Right lobe of liver (tissue), 6 donors: Measurements from ENCODE around the gene PIK3C2B. TPM values are rescaled to one million over a fixed set of nuclear protein-coding genes. Genes with fewer than 3 reads are reported as not detected.

Experiments
- ATAC-seq, 4 donors: fragments of 200-7000 bp; cut with Tn5 transposase; one replicate each; pipeline ENCODE4 v1.9.1; 2020; ENCODE audit warnings: mild to moderate bottlenecking in 4 of 4, moderate library complexity in 4 of 4
- DNase-seq, 3 donors: peaks; one replicate each; pipeline ENCODE4 v3.0.0-alpha.2; 2020
- H3K27ac ChIP-seq, 3 donors: fragments of 200-600 bp; one replicate each; pipeline ENCODE4 v1.8.0; 2022
- H3K27me3 ChIP-seq, 2 donors: fragments of 200-600 bp; one replicate each; pipeline ENCODE4 v1.8.0; 2022
- H3K36me3 ChIP-seq, 4 donors: fragments of 200-600 bp; sonication (generic) in 1 of 4; one replicate each; pipeline versions ENCODE4 v1.5.1 to v1.8.0; 2017 to 2022; ENCODE audit warnings: control low read depth in 1 of 4
- H3K4me1 ChIP-seq, 4 donors: fragments of 200-600 bp; sonication (generic) in 1 of 4; one replicate each; pipeline versions ENCODE4 v1.5.1 to v1.8.0; 2017 to 2022; ENCODE audit warnings: control low read depth in 1 of 4
- H3K4me3 ChIP-seq, 3 donors: fragments of 200-600 bp; one replicate each; pipeline ENCODE4 v1.8.0; 2022
- H3K9me3 ChIP-seq, 4 donors: fragments of 200-600 bp; sonication (generic) in 1 of 4; one replicate each; pipeline versions ENCODE4 v1.5.1 to v1.8.0; 2017 to 2022; ENCODE audit warnings: control low read depth in 1 of 4
- POLR2A ChIP-seq: fragments of 450-650 bp; IDR thresholded peaks from one replicate; pipeline ENCODE4 v1.6.1; 2017; ENCODE audit warnings: antibody characterized with exemption, mild to moderate bottlenecking
- WGBS: methylation state at CpG from one replicate; pipeline ENCODE4 v1.1.6; 2018; ENCODE audit warnings: low coverage, low lambda C conversion rate; ENCODE audit not compliant: insufficient coverage; ENCODE audit errors: missing lambda C conversion rate; 5-methylcytosine and 5-hydroxymethylcytosine counted together
- intact Hi-C, 2 donors: fragments of 100-400 bp; cut with DNase I; formaldehyde crosslinking; loops; one replicate each; pipeline versions ENCODE4 v1.11.2 to v1.14.1; 2022
- long read RNA-seq: library from polyadenylated mRNA; unstranded; transcript quantifications from one replicate; pipeline ENCODE4 v2.0.0, GENCODE V29; 2019
- total RNA-seq, 6 experiments: library from RNA; depleted of rRNA in 2 of 6; stranded (reverse); fragments of >200 nt in 2 of 6; fragmentation: NEBNext Ultra II Directional in 3 of 6; extraction: Animal tissue kit (Norgen Biotek cat#: 25700) in 3 of 6; gene quantifications; one replicate each; pipeline versions ENCODE4 v1.1.0 to v1.2.4, GENCODE V29; 2016 to 2023
- TF ChIP-seq, protein P1 (sequence below), 4 donors: fragments of 200-600 bp in 3 of 4; fragments of 450-650 bp in 1 of 4; IDR thresholded peaks; one replicate each; pipeline versions ENCODE4 v1.5.1 to v1.8.0; 2016 to 2022; ENCODE audit warnings: antibody characterized with exemption in 4 of 4, mild to moderate bottlenecking in 2 of 4
- donor health status: DM: no; HTN: yes; CAD: no.
- donor health status: DM: no; HTN: no; CAD: no.
- donor health status: DM: no; HTN: no; CAD: no.
- donor health status: DM: no; HTN: yes; CAD: no.
- donor health status: DM: no; HTN: yes; CAD: no.

The PIK3C2B gene, protein sequence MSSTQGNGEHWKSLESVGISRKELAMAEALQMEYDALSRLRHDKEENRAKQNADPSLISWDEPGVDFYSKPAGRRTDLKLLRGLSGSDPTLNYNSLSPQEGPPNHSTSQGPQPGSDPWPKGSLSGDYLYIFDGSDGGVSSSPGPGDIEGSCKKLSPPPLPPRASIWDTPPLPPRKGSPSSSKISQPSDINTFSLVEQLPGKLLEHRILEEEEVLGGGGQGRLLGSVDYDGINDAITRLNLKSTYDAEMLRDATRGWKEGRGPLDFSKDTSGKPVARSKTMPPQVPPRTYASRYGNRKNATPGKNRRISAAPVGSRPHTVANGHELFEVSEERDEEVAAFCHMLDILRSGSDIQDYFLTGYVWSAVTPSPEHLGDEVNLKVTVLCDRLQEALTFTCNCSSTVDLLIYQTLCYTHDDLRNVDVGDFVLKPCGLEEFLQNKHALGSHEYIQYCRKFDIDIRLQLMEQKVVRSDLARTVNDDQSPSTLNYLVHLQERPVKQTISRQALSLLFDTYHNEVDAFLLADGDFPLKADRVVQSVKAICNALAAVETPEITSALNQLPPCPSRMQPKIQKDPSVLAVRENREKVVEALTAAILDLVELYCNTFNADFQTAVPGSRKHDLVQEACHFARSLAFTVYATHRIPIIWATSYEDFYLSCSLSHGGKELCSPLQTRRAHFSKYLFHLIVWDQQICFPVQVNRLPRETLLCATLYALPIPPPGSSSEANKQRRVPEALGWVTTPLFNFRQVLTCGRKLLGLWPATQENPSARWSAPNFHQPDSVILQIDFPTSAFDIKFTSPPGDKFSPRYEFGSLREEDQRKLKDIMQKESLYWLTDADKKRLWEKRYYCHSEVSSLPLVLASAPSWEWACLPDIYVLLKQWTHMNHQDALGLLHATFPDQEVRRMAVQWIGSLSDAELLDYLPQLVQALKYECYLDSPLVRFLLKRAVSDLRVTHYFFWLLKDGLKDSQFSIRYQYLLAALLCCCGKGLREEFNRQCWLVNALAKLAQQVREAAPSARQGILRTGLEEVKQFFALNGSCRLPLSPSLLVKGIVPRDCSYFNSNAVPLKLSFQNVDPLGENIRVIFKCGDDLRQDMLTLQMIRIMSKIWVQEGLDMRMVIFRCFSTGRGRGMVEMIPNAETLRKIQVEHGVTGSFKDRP (N-terminal part only)
- total RNA-seq: 10 to 100 TPM in 3 of 6 experiments, 1 to 10 TPM in 3; 7.6 to 18.5 (median 10.1) TPM
- long read RNA-seq: 0 reads

DNA sequence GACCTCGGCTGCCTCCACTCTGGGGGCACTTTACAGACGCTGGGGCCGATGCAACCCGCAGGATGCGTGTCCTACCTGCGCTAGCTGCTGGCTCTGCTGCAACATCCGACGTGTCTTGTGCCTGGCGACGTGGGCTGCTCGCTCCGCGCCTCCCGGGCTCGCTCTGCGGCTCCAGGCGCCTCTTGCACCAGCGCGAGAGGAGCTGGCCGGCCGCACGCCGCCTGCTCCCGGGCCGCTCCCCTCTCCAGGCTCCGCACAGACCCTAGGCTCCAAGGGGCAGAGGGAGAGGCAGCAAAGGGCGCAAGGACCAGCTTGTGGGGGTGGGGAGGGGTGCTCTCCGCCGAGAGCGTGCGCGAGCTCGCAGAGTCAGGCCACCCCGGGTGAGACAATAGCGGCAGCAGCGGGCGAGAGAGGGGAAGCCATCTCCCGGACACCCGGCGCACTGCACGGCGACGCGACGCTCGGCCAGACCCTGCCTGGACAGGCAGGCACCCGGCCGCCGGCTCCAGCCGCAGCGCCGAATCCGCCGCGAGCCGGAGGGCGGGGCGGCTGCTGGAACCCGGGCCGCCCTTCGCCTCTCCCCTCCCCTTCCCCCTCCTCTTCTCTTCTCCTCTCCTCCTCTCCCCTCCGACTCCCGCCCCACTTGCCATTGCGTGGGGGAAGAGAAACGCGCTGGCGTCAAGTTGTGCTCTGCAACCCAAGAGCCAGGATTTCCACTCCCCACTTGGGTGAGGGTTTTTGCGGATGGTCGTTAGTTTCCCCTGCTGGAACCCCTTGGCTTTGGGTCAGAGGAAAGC, at the start of gene PIK3C2B:
TSS of gene PIK3C2B (minus strand) at position 525 of the 797 bp plus-strand sequence. CDS start 25,003 bp downstream, outside the sequence.
- Histone ChIP-seq H3K4me1 (peaks cover 0 to 13% (median 4%) of the 10 kb centered on the region in 4 donors), H3K27ac (peak within 1 kb of the TSS; percentile 80 to 93 (median 87)), H3K27me3 (no peaks in the 10 kb centered on the region), H3K4me3 (peak within 1 kb of the TSS; percentile 74 to 82 (median 81)), H3K36me3 (no peaks in the 10 kb centered on the region), H3K9me3 (no peaks in the 10 kb centered on the region)
- intact Hi-C loops: loop anchor here in 1 of 2 donors (5.0 kb wide), 1 partner anchor 47 kb away; no protein-coding TSS in a partner anchor
- WGBS: 0% methylated on average over 24 of the region's 69 CpGs
- peak; percentile 86 to 92 (median 88) for ATAC-seq
- peak; percentile 85 to 89 (median 88) for DNase-seq
- peak; percentile 76 for TF ChIP-seq POLR2A
- TF ChIP-seq, protein P1, sequence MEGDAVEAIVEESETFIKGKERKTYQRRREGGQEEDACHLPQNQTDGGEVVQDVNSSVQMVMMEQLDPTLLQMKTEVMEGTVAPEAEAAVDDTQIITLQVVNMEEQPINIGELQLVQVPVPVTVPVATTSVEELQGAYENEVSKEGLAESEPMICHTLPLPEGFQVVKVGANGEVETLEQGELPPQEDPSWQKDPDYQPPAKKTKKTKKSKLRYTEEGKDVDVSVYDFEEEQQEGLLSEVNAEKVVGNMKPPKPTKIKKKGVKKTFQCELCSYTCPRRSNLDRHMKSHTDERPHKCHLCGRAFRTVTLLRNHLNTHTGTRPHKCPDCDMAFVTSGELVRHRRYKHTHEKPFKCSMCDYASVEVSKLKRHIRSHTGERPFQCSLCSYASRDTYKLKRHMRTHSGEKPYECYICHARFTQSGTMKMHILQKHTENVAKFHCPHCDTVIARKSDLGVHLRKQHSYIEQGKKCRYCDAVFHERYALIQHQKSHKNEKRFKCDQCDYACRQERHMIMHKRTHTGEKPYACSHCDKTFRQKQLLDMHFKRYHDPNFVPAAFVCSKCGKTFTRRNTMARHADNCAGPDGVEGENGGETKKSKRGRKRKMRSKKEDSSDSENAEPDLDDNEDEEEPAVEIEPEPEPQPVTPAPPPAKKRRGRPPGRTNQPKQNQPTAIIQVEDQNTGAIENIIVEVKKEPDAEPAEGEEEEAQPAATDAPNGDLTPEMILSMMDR (IDR thresholded peaks at IDR 0.05): peak; percentile 39 to 63 (median 44)

DNA sequence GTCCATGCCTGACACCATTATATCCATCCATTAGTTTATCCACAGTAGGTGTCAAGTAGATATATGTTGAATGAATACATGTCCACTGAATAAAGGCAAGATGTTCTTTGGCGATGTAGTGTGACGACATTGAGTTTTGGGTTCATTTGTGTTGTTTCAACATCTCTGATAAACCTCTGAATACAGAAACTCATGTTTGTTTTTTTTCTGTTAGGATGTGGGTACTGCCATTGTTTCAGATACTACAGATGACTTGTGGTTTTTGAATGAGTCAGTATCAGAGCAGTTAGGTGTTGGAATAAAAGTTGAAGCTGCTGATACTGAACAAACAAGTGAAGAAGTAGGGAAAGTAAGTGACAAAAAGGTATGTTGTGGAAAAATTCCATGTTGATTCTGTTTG, 49.7 kb upstream of the PIK3C2B start:
- Histone ChIP-seq H3K27me3 (no peaks in the 10 kb centered on the region), H3K4me3 (no peak overlapping the region), H3K36me3 (peaks cover 7 to 95% (median 39%) of the 10 kb centered on the region in 4 donors), H3K9me3 (no peaks in the 10 kb centered on the region), H3K4me1 (peaks cover 0 to 4% (median 0%) of the 10 kb centered on the region in 4 donors), H3K27ac (no peak overlapping the region)
- TF ChIP-seq, protein P1 (IDR thresholded peaks at IDR 0.05): no peak
- TF ChIP-seq POLR2A: no peak
- 55% methylated on average over 2 of the region's 2 CpGs for WGBS
- DNase-seq (no peak), ATAC-seq (no peak)
- intact Hi-C loops: no loop called here

DNA sequence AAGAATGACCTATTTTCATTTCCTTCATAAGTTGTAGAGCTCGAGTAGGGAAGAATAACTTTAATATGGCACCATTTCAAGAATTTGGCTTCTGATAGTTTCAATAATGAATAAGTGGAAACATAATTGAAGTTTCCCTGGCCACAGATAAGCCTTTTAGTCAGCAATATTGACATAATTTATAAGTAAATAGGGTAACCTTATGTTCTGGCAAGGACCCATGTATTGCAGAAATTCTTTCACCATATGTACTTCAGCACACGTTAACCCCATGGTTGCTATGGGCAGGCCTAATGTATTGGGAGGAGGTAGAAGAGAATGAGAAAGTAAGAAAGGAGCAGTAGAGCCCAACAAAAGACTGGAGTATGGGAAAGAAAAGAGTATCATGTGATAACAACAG, 47.0 kb upstream of the PIK3C2B start:
- Histone ChIP-seq H3K9me3 (no peaks in the 10 kb centered on the region), H3K4me1 (peaks cover 0 to 4% (median 0%) of the 10 kb centered on the region in 4 donors), H3K27ac (no peak overlapping the region), H3K36me3 (peaks cover under 1 to 94% (median 41%) of the 10 kb centered on the region in 4 donors), H3K4me3 (no peak overlapping the region), H3K27me3 (no peaks in the 10 kb centered on the region)
- ATAC-seq (no peak), DNase-seq (no peak)
- TF ChIP-seq, protein P1 (IDR thresholded peaks at IDR 0.05): no peak
- TF ChIP-seq POLR2A: no peak
- WGBS: 64% methylated on average over 2 of the region's 2 CpGs
- intact Hi-C loops: no loop called here
